ENCODE data around the gene C3orf52.

DNA sequence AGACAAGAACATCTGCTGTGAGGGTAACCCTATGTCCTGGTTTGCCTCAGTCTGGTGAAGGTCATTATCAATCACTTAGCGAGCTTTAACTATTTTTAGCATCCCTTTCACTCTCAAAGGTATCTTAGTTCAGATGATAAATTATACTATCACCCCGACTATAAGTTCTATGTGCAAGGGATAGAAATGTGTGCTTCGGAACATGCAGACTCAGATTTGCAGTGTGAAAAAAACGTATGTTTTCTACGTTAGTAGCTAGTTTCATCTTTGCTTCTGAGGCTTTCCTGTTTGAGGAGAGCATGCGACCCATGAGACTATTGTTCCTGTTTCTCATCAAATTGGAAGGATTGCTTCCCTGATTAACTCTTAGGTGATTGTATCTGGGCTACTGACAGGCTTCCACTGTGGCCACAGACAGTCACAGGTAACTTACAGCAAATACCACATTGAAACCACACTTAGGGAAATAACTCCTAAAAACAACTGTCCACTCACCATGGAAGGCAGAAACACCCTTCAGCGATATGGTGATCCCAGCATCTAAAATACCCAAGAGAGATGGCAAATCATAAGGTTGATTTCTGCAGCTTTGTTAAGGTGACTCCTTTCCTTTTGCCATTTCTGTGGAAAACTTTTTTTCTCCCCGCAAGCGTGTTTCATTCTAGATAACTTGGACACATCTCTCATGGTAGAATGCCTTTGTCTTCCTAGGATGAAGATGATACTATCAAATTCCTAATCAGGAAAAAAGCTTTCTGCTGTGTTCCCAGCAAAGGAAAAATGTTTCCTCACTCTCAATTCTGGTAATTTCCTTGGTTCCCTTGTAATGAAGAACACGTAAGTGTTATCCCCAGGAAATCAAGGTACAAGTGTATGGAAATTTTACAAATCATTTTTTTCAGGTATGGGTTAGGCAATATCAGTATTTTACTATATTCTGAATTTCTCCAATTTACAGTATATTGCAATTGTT lies 41.6 kb downstream of the C3orf52 start:
- TF ChIP-seq, protein P1, sequence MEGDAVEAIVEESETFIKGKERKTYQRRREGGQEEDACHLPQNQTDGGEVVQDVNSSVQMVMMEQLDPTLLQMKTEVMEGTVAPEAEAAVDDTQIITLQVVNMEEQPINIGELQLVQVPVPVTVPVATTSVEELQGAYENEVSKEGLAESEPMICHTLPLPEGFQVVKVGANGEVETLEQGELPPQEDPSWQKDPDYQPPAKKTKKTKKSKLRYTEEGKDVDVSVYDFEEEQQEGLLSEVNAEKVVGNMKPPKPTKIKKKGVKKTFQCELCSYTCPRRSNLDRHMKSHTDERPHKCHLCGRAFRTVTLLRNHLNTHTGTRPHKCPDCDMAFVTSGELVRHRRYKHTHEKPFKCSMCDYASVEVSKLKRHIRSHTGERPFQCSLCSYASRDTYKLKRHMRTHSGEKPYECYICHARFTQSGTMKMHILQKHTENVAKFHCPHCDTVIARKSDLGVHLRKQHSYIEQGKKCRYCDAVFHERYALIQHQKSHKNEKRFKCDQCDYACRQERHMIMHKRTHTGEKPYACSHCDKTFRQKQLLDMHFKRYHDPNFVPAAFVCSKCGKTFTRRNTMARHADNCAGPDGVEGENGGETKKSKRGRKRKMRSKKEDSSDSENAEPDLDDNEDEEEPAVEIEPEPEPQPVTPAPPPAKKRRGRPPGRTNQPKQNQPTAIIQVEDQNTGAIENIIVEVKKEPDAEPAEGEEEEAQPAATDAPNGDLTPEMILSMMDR (conservative IDR thresholded peaks at IDR 0.05; ENCODE audit: low read length) = no peak
- no peak for TF ChIP-seq EZH2phosphoT487 (IDR thresholded peaks at IDR 0.05; ENCODE audit: borderline replicate concordance)
